HepG2 (cell line): Measurements from ENCODE around the gene ELOVL2. TPM values are rescaled to one million over a fixed set of nuclear protein-coding genes. Genes with fewer than 3 reads are reported as not detected.

Experiments
- CEBPZ ChIP-seq: IDR thresholded peaks from 2 replicates; pipeline ENCODE4 v1.6.1; 2012; ENCODE audit warnings: low read length, improper control_type of control experiment
- CENPX ChIP-seq: sonication (generic); formaldehyde crosslinking; IDR thresholded peaks from 2 replicates; pipeline ENCODE4 v1.9.0; 2021; ENCODE audit warnings: mild to moderate bottlenecking, missing genetic modification reagents, moderate library complexity
- GPN1 ChIP-seq: sonication (generic); formaldehyde crosslinking; IDR thresholded peaks from 2 replicates; pipeline ENCODE4 v1.5.1; 2020; ENCODE audit warnings: missing genetic modification reagents, borderline replicate concordance
- NFKB2 ChIP-seq: sonication (generic); formaldehyde crosslinking; IDR thresholded peaks from 2 replicates; pipeline ENCODE4 v1.4.0; 2020; ENCODE audit warnings: missing genetic modification reagents, borderline replicate concordance
- NR2C2 ChIP-seq: sonication (generic); formaldehyde crosslinking; IDR thresholded peaks from 2 replicates; pipeline ENCODE4 v1.4.0; 2020; ENCODE audit warnings: missing genetic modification reagents, mild to moderate bottlenecking, moderate library complexity, borderline replicate concordance
- PITX1 ChIP-seq: sonication (generic); formaldehyde crosslinking; IDR thresholded peaks from 2 replicates; pipeline ENCODE4 v1.5.1; 2020; ENCODE audit warnings: mild to moderate bottlenecking, missing genetic modification reagents
- SRSF4 ChIP-seq: fragments of 200-400 bp; formaldehyde crosslinking; IDR thresholded peaks from one replicate; pipeline ENCODE4 v1.6.1; 2018; ENCODE audit warnings: mild to moderate bottlenecking, low read depth, low read length, moderate library complexity; ENCODE audit not compliant: poor library complexity, severe bottlenecking
- ZGPAT ChIP-seq: IDR thresholded peaks from 2 replicates; pipeline ENCODE4 v1.6.1; 2016; ENCODE audit warnings: mild to moderate bottlenecking
- ZNF44 ChIP-seq: sonication (generic); formaldehyde crosslinking; IDR thresholded peaks from 2 replicates; pipeline ENCODE4 v1.5.1; 2020; ENCODE audit warnings: mild to moderate bottlenecking, missing genetic modification reagents
- ZNF503 ChIP-seq: sonication (generic); formaldehyde crosslinking; IDR thresholded peaks from 2 replicates; pipeline ENCODE4 v1.4.0; 2020; ENCODE audit warnings: missing genetic modification reagents
- ZNF577 ChIP-seq: sonication (generic); formaldehyde crosslinking; IDR thresholded peaks from 2 replicates; pipeline ENCODE4 v1.4.0; 2020; ENCODE audit warnings: mild to moderate bottlenecking, low read depth, missing genetic modification reagents, borderline replicate concordance
- ZNF589 ChIP-seq: sonication (generic); formaldehyde crosslinking; conservative IDR thresholded peaks from 2 replicates; pipeline ENCODE4 v1.8.0; 2022; ENCODE audit warnings: mild to moderate bottlenecking, moderate library complexity, missing genetic modification reagents
- ZNF709 ChIP-seq: sonication (generic); formaldehyde crosslinking; IDR thresholded peaks from 2 replicates; pipeline ENCODE4 v1.5.0; 2020; ENCODE audit warnings: mild to moderate bottlenecking, missing genetic modification reagents
- ZNF800 ChIP-seq: sonication (generic); formaldehyde crosslinking; IDR thresholded peaks from 2 replicates; pipeline ENCODE4 v1.4.0; 2020; ENCODE audit warnings: missing genetic modification reagents
- polyA plus RNA-seq, 8 experiments: library from polyadenylated mRNA; depleted of rRNA in 3 of 8; stranded (reverse) in 7 of 8; unstranded in 1 of 8; fragments of >200 nt; fragmentation: Illumina TruSeq in 4 of 8; extraction: Trizol in 4 of 8; gene quantifications; 2 replicates each; pipeline versions ENCODE4 v1.2.1 to v1.2.3, GENCODE V29; 2011 to 2016; ENCODE audit warnings: low read depth in 4 of 8, missing spikeins in 1 of 8, mixed read lengths in 1 of 8; ENCODE audit not compliant: insufficient read depth in 1 of 8
- total RNA-seq, 5 experiments: library from RNA; depleted of rRNA; stranded (reverse); fragments of >200 nt; fragmentation: Illumina TruSeq; extraction: Trizol; gene quantifications; 2 replicates each; pipeline ENCODE4 v1.2.3, GENCODE V29; 2016; ENCODE audit warnings: low read depth in 1 of 5
- TF ChIP-seq, protein P1 (sequence below): sonication (generic); formaldehyde crosslinking; IDR thresholded peaks from 2 replicates; pipeline ENCODE4 v1.9.0; 2022; ENCODE audit warnings: low read depth, missing genetic modification reagents
- TF ChIP-seq, protein P2 (sequence below): sonication (generic); formaldehyde crosslinking; IDR thresholded peaks from 2 replicates; pipeline ENCODE4 v1.5.1; 2020; ENCODE audit warnings: missing genetic modification reagents, mild to moderate bottlenecking, borderline replicate concordance

The ELOVL2 gene
- total and polyA plus RNA-seq, 2 of the 13 experiments (the other 11 are each of a cell fraction or from before 2014, with no cell fraction given): 43.6 to 65.4 TPM

DNA sequence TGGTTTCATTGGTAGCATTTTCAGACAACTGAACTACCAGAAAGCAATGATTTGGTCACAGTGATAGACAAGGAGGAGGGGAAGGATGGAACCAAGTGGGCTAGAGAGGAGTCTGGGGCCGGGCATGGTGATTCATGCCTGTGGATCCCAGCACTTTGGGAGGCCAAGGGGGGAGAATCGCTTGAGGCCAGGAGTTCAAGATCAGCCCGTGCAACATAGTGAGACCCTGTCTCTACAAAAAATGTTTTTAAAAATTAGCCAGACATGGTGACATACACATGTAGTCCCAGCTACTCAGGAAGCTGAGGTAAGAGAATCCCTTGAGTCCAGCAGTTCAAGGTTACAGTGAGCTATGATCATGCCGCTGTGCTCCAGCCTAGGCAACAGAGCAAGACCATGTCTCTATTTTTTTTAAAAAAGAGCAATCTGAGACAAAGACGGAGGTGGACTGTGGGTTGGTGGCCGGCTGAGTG, 86.7 kb downstream of the ELOVL2 start (continued):
- TF ChIP-seq ZNF44 (CRISPR knock-in tag) (no peak), ZNF800 (CRISPR knock-in tag) (no peak), SRSF4 (no peak), NR2C2 (peak; percentile 54; the same call in 1 of the 2 replicates), ZNF589 (CRISPR knock-in tag) (no peak), CENPX (CRISPR knock-in tag) (no peak), ZNF503 (CRISPR knock-in tag) (peak; percentile 70), ZNF709 (0 out of 2 replicates have a peak, but pooled peaks have one; percentile 32), ZGPAT (CRISPR knock-in tag) (peak; percentile 91), NFKB2 (CRISPR knock-in tag) (no peak), CEBPZ (no peak), ZNF577 (CRISPR knock-in tag) (no peak), GPN1 (CRISPR knock-in tag) (no peak), PITX1 (peak; percentile 84)
- TF ChIP-seq, protein P1, sequence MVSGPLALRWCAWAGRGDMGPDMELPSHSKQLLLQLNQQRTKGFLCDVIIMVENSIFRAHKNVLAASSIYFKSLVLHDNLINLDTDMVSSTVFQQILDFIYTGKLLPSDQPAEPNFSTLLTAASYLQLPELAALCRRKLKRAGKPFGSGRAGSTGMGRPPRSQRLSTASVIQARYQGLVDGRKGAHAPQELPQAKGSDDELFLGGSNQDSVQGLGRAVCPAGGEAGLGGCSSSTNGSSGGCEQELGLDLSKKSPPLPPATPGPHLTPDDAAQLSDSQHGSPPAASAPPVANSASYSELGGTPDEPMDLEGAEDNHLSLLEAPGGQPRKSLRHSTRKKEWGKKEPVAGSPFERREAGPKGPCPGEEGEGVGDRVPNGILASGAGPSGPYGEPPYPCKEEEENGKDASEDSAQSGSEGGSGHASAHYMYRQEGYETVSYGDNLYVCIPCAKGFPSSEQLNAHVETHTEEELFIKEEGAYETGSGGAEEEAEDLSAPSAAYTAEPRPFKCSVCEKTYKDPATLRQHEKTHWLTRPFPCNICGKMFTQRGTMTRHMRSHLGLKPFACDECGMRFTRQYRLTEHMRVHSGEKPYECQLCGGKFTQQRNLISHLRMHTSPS (CRISPR knock-in tag): no peak
- TF ChIP-seq, protein P2, sequence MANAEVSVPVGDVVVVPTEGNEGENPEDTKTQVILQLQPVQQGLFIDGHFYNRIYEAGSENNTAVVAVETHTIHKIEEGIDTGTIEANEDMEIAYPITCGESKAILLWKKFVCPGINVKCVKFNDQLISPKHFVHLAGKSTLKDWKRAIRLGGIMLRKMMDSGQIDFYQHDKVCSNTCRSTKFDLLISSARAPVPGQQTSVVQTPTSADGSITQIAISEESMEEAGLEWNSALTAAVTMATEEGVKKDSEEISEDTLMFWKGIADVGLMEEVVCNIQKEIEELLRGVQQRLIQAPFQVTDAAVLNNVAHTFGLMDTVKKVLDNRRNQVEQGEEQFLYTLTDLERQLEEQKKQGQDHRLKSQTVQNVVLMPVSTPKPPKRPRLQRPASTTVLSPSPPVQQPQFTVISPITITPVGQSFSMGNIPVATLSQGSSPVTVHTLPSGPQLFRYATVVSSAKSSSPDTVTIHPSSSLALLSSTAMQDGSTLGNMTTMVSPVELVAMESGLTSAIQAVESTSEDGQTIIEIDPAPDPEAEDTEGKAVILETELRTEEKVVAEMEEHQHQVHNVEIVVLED (CRISPR knock-in tag): no peak
